SK-N-SH (cell line): ENCODE measurements around the gene GPR137. TPM values are rescaled to one million over a fixed set of nuclear protein-coding genes. Genes with fewer than 3 reads are reported as not detected.
A peak's percentile ranks its signal among the peaks of the same experiment; 100 is the strongest.
"Not testable (repeated sequence)": the region's sequence is repeated elsewhere in the genome, so short reads cannot be mapped to it uniquely, and the experiment has no call there.

Experiments
- CTCF ChIA-PET: fragments of 300-600, 350-600 bp; formaldehyde crosslinking; extraction: SDS; loops from one replicate; lab custom pipeline; 2021; lab: Yijun Ruan, JAX
- POLR2A ChIA-PET: fragments of 350-600 bp; sonication (Branson Sonifier 250); formaldehyde crosslinking; extraction: SDS; loops from one replicate; lab custom pipeline; 2020; ENCODE audit warnings: antibody characterized with exemption, inconsistent platforms; lab: Yijun Ruan, JAX
- DNase-seq: peaks from one replicate; pipeline ENCODE4 v3.0.0; 2012
- H2AFZ ChIP-seq: fragments of 200-600 bp; sonication (generic); 2 replicates; pipeline ENCODE4 v1.8.1; 2016; ENCODE audit warnings: antibody characterized with exemption, mild to moderate bottlenecking, low read depth
- H3F3A ChIP-seq: fragments of 200-600 bp; sonication (generic); replicated peaks from 2 replicates; pipeline ENCODE3; 2016; ENCODE audit warnings: antibody characterized with exemption, mild to moderate bottlenecking; ENCODE audit not compliant: insufficient read depth
- H3K27ac ChIP-seq, 2 experiments: fragments of 200-500 bp in 1 of 2; fragments of 200-600 bp in 1 of 2; sonication (Bioruptor generic) in 1 of 2; sonication (generic), shearing (Covaris generic) in 1 of 2; 2 replicates each; pipeline versions ENCODE4 v1.5.1 to v1.6.1; 2014 to 2016; ENCODE audit warnings: low read depth in 2 of 2, inconsistent platforms in 1 of 2, low read length in 1 of 2, mild to moderate bottlenecking in 1 of 2, mixed read lengths in 1 of 2
- H3K27me3 ChIP-seq: fragments of 200-600 bp; sonication (generic), shearing (Covaris generic); 2 replicates; pipeline ENCODE4 v1.6.1; 2016; ENCODE audit warnings: mixed run types; ENCODE audit not compliant: insufficient read depth
- H3K36me3 ChIP-seq, 2 experiments: fragments of 200-500 bp in 1 of 2; fragments of 200-600 bp in 1 of 2; sonication (Bioruptor generic) in 1 of 2; sonication (generic) in 1 of 2; replicated peaks in 1 of 2; 2 replicates each; pipeline versions ENCODE3 to v1.5.1; 2014 to 2016; ENCODE audit warnings: low read length in 1 of 2, mild to moderate bottlenecking in 1 of 2; ENCODE audit not compliant: insufficient read depth in 2 of 2, control insufficient read depth in 1 of 2
- H3K4me1 ChIP-seq, 2 experiments: fragments of 200-500 bp in 1 of 2; fragments of 200-600 bp in 1 of 2; sonication (Bioruptor generic) in 1 of 2; sonication (generic), shearing (Covaris generic) in 1 of 2; 2 replicates each; pipeline versions ENCODE4 v1.5.1 to v1.6.1; 2014 to 2016; ENCODE audit warnings: low read depth in 1 of 2, low read length in 1 of 2, mixed run types in 1 of 2; ENCODE audit not compliant: insufficient read depth in 2 of 2, control insufficient read depth in 1 of 2
- H3K4me2 ChIP-seq: fragments of 200-600 bp; sonication (generic), shearing (Covaris generic); 2 replicates; pipeline ENCODE4 v1.6.1; 2017; ENCODE audit warnings: mixed run types
- H3K4me3 ChIP-seq, 2 experiments: fragments of 200-500 bp in 1 of 2; fragments of 200-600 bp in 1 of 2; sonication (Bioruptor generic) in 1 of 2; sonication (generic), shearing (Covaris generic) in 1 of 2; 2 replicates each; pipeline versions ENCODE4 v1.5.1 to v1.8.1; 2014 to 2016; ENCODE audit warnings: low read depth in 2 of 2, inconsistent platforms in 1 of 2, low read length in 1 of 2, mild to moderate bottlenecking in 1 of 2, mixed read lengths in 1 of 2, moderate library complexity in 1 of 2
- H3K79me2 ChIP-seq: fragments of 200-600 bp; sonication (generic); 2 replicates; pipeline ENCODE4 v1.8.1; 2017; ENCODE audit warnings: mild to moderate bottlenecking; ENCODE audit not compliant: insufficient read depth
- H3K9ac ChIP-seq: fragments of 200-600 bp; sonication (generic); 2 replicates; pipeline ENCODE4 v1.6.1; 2017; ENCODE audit warnings: mixed run types
- H3K9me2 ChIP-seq: fragments of 200-600 bp; sonication (generic); 2 replicates; pipeline ENCODE4 v1.6.1; 2017; ENCODE audit warnings: mixed run types
- H3K9me3 ChIP-seq: fragments of 200-600 bp; sonication (generic); 2 replicates; pipeline ENCODE4 v1.6.1; 2017; ENCODE audit warnings: mixed run types, mild to moderate bottlenecking, moderate library complexity
- H4K20me1 ChIP-seq: fragments of 200-600 bp; sonication (generic); 2 replicates; pipeline ENCODE4 v1.6.1; 2017; ENCODE audit warnings: mild to moderate bottlenecking, mixed run types; ENCODE audit not compliant: insufficient read depth
- MXI1 ChIP-seq: IDR thresholded peaks from 2 replicates; pipeline ENCODE4 v1.6.1; 2012; ENCODE audit warnings: mild to moderate bottlenecking, low read depth, low read length, improper control_type of control experiment
- REST ChIP-seq: IDR thresholded peaks from 2 replicates; pipeline ENCODE4 v1.6.1; 2012; ENCODE audit warnings: mild to moderate bottlenecking, low read depth, low read length, moderate library complexity
- WGBS: methylation state at CpG from one replicate; pipeline ENCODE4 v1.1.6; 2017; ENCODE audit warnings: low lambda C conversion rate; 5-methylcytosine and 5-hydroxymethylcytosine counted together
- polyA plus RNA-seq, 3 experiments: library from polyadenylated mRNA; depleted of rRNA; stranded (reverse); fragments of >200 nt; gene quantifications; 2 replicates each; pipeline ENCODE4 v1.2.3, GENCODE V29; 2012
- TF ChIP-seq, protein P1 (sequence below): fragments of 150-350 bp; IDR thresholded peaks from 2 replicates; pipeline ENCODE4 v1.6.1; 2017; ENCODE audit warnings: antibody characterized with exemption, low read length, low read depth, borderline replicate concordance
- TF ChIP-seq, protein P2 (sequence below): fragments of 200-600 bp; sonication (generic); IDR thresholded peaks from 2 replicates; pipeline ENCODE4 v1.6.1; 2017; ENCODE audit warnings: antibody characterized with exemption, mild to moderate bottlenecking, moderate library complexity
- TF ChIP-seq, protein P3 (sequence below): IDR thresholded peaks from 2 replicates; pipeline ENCODE4 v1.4.0; 2012; ENCODE audit warnings: low read depth

Gene GPR137
- polyA plus RNA-seq, 1 of the 3 experiments (the other 2 are of a cell fraction), result 29.9 TPM

- TF ChIP-seq, protein P1, sequence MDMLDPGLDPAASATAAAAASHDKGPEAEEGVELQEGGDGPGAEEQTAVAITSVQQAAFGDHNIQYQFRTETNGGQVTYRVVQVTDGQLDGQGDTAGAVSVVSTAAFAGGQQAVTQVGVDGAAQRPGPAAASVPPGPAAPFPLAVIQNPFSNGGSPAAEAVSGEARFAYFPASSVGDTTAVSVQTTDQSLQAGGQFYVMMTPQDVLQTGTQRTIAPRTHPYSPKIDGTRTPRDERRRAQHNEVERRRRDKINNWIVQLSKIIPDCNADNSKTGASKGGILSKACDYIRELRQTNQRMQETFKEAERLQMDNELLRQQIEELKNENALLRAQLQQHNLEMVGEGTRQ, result no peak
- TF ChIP-seq REST, result no peak
- TF ChIP-seq, protein P2, sequence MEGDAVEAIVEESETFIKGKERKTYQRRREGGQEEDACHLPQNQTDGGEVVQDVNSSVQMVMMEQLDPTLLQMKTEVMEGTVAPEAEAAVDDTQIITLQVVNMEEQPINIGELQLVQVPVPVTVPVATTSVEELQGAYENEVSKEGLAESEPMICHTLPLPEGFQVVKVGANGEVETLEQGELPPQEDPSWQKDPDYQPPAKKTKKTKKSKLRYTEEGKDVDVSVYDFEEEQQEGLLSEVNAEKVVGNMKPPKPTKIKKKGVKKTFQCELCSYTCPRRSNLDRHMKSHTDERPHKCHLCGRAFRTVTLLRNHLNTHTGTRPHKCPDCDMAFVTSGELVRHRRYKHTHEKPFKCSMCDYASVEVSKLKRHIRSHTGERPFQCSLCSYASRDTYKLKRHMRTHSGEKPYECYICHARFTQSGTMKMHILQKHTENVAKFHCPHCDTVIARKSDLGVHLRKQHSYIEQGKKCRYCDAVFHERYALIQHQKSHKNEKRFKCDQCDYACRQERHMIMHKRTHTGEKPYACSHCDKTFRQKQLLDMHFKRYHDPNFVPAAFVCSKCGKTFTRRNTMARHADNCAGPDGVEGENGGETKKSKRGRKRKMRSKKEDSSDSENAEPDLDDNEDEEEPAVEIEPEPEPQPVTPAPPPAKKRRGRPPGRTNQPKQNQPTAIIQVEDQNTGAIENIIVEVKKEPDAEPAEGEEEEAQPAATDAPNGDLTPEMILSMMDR, result no peak
- TF ChIP-seq, protein P3, sequence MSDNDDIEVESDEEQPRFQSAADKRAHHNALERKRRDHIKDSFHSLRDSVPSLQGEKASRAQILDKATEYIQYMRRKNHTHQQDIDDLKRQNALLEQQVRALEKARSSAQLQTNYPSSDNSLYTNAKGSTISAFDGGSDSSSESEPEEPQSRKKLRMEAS, result peak; percentile 55; the same call in 1 of the 2 replicates
These were observed 39.6 kb upstream of the GPR137 start (continued) for GRCh38 chr11:64245797-64246620.

- POLR2A ChIA-PET, result interaction anchor here (1.0 to 12.4 kb wide), 6 partner anchors 15 to 65 kb away, joined by 3 to 112 read pairs (median 5); no protein-coding TSS in a partner anchor
- CTCF ChIA-PET, result interaction anchor here (1.8 to 3.4 kb wide), 4 partner anchors 14 to 58 kb away, joined by 6 to 20 read pairs (median 12); partner anchors contain the start of gene ESRRA
- DNase-seq, H2AFZ ChIP-seq, H3K9me2 ChIP-seq, H3K9me3 ChIP-seq, H4K20me1 ChIP-seq, H3K27me3 ChIP-seq: not testable (repeated sequence)
- H3F3A ChIP-seq, result peaks cover 11% of the 10 kb centered on the region
- peak overlapping the region in 1 of 2 experiments; percentile 89; a peak in 3 of 4 replicates for H3K27ac ChIP-seq
- peaks cover 49% of the 10 kb centered on the region for H3K79me2 ChIP-seq
- peaks cover 10 to 14% of the 10 kb centered on the region in 2 experiments for H3K36me3 ChIP-seq
- peak overlapping the region; percentile 72; the same call in 1 of the 2 replicates for H3K9ac ChIP-seq
- H3K4me3 ChIP-seq, result peak overlapping the region; percentile 75 to 98
- no CpG with 5 or more reads among the region's 43 CpGs for WGBS
- peaks cover 9 to 45% of the 10 kb centered on the region in 2 experiments; a peak in 2 of 4 replicates for H3K4me1 ChIP-seq
- peak overlapping the region; percentile 77; the same call in 1 of the 2 replicates for H3K4me2 ChIP-seq
- 0 out of 2 replicates have a peak, but pooled peaks have one; percentile 29 for TF ChIP-seq MXI1
- TF ChIP-seq, protein P3, result peak; percentile 19; the same call in 1 of the 2 replicates
These were observed 39.1 kb upstream of the GPR137 start for GRCh38 chr11:64246621-64246870.
